ENCODE results near the gene IFT25. TPM values are rescaled to one million over a fixed set of nuclear protein-coding genes. Genes with fewer than 3 reads are reported as not detected.

Gene IFT25
- total and polyA plus RNA-seq, 2 donors (not counting 1 experiment from before 2014, with no cell fraction given): 27.6 to 37.6 TPM

DNA sequence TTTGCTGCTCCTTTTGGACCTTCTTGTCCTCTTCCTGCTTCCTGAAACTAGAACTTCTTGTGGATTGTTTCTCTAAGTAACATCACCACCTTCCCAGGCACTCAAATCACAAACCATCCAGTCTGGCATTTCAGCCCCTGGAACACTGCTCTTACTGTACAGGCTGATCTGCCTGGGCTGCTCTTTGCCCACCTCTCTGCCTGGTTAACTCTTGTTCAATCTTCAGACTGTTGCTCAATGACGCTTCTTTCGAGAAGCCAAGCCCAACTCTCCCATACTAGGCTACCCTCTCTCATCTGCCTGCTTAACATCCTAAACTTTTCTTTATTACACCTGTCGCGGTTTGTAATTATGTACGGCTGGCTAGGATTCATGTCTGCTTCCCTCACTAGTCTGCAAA, 50.9 kb downstream of the IFT25 start:
- Histone ChIP-seq H3K36me3 (ENCODE audit: control insufficient read depth, insufficient read depth, low read length) (no peaks in the 10 kb centered on the region), H4K20me1 (ENCODE audit: control insufficient read depth, extremely low read depth, insufficient read depth, low read length) (no peaks in the 10 kb centered on the region), H3K27ac (ENCODE audit: insufficient read depth, low read length) (no peak overlapping the region), H3K4me2 (ENCODE audit: extremely low read depth, insufficient read depth, low read length) (no peak overlapping the region), H3K4me3 (replicated peaks in 1 of 4; ENCODE audit: control extremely low read depth in 1 of 4, insufficient read depth in 1 of 4, low read depth in 3 of 4, low read length in 4 of 4) (no peak overlapping the region), H3K9me3 (ENCODE audit: control insufficient read depth, insufficient read depth, low read depth, low read length) (no peaks in the 10 kb centered on the region), H3K79me2 (ENCODE audit: control insufficient read depth, insufficient read depth, low read length) (no peaks in the 10 kb centered on the region), H3K4me1 (ENCODE audit: control insufficient read depth, extremely low read depth, insufficient read depth, low read length) (peaks cover 7% of the 10 kb centered on the region), H3K9ac (ENCODE audit: insufficient read depth, low read length) (no peak overlapping the region), H2AFZ (ENCODE audit: low read length) (no peak overlapping the region), H3K27me3 (ENCODE audit: control insufficient read depth, insufficient read depth, low read length) (no peaks in the 10 kb centered on the region)
- no peak for DNase-seq (ENCODE audit: low read depth in 2 of 2)
- TF ChIP-seq, protein P1, sequence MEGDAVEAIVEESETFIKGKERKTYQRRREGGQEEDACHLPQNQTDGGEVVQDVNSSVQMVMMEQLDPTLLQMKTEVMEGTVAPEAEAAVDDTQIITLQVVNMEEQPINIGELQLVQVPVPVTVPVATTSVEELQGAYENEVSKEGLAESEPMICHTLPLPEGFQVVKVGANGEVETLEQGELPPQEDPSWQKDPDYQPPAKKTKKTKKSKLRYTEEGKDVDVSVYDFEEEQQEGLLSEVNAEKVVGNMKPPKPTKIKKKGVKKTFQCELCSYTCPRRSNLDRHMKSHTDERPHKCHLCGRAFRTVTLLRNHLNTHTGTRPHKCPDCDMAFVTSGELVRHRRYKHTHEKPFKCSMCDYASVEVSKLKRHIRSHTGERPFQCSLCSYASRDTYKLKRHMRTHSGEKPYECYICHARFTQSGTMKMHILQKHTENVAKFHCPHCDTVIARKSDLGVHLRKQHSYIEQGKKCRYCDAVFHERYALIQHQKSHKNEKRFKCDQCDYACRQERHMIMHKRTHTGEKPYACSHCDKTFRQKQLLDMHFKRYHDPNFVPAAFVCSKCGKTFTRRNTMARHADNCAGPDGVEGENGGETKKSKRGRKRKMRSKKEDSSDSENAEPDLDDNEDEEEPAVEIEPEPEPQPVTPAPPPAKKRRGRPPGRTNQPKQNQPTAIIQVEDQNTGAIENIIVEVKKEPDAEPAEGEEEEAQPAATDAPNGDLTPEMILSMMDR (conservative IDR thresholded peaks at IDR 0.05 in 1 of 2, IDR thresholded peaks at IDR 0.05 in 1 of 2; ENCODE audit: low read depth in 1 of 2, low read length in 2 of 2): no peak
- TF ChIP-seq EZH2 (IDR thresholded peaks at IDR 0.05; ENCODE audit: low read length, missing control alignments): no peak

DNA sequence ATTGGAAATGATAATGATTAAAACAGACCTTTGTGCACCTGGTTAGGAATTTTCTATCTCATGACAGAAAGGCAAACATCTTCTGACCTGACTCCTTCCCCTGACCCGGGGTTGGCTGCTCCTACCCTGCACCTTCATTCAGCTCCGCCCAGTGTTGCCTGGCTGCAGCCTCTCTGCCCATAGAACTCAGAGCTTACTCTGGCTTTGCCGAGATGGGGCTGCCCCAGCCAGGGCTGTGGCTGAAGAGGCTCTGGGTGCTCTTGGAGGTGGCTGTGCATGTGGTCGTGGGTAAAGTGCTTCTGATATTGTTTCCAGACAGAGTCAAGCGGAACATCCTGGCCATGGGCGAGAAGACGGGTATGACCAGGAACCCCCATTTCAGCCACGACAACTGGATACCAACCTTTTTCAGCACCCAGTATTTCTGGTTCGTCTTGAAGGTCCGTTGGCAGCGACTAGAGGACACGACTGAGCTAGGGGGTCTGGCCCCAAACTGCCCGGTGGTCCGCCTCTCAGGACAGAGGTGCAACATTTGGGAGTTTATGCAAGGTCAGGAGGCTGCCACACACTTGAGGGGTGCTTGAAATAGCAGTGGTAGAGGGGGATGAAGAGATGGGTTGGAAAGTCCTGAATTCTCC, 51.4 kb downstream of the IFT25 start, which contains the start of gene DIO1:
Gene DIO1, plus strand, starts transcription at position 189 of the 638 bp plus-strand sequence. Its CDS starts 24 bp downstream, at position 213.
- peaks cover 5% of the 10 kb centered on the region for H3K4me1 ChIP-seq (ENCODE audit: control insufficient read depth, extremely low read depth, insufficient read depth, low read length)
- no peak within 1 kb of the TSS for H3K9ac ChIP-seq (ENCODE audit: insufficient read depth, low read length)
- no peaks in the 10 kb centered on the region for H3K36me3 ChIP-seq (ENCODE audit: control insufficient read depth, insufficient read depth, low read length)
- DNase-seq (ENCODE audit: low read depth in 2 of 2): no peak
- H3K4me3 ChIP-seq (replicated peaks in 1 of 4; ENCODE audit: control extremely low read depth in 1 of 4, insufficient read depth in 1 of 4, low read depth in 3 of 4, low read length in 4 of 4): no peak within 1 kb of the TSS
- H3K9me3 ChIP-seq (ENCODE audit: control insufficient read depth, insufficient read depth, low read depth, low read length): no peaks in the 10 kb centered on the region
- no peak for TF ChIP-seq EZH2 (IDR thresholded peaks at IDR 0.05; ENCODE audit: low read length, missing control alignments)
- TF ChIP-seq, protein P1 (conservative IDR thresholded peaks at IDR 0.05 in 1 of 2, IDR thresholded peaks at IDR 0.05 in 1 of 2; ENCODE audit: low read depth in 1 of 2, low read length in 2 of 2): no peak
- no peaks in the 10 kb centered on the region for H4K20me1 ChIP-seq (ENCODE audit: control insufficient read depth, extremely low read depth, insufficient read depth, low read length)
- H3K4me2 ChIP-seq (ENCODE audit: extremely low read depth, insufficient read depth, low read length): peak within 1 kb of the TSS; percentile 19
- no peaks in the 10 kb centered on the region for H3K27me3 ChIP-seq (ENCODE audit: control insufficient read depth, insufficient read depth, low read length)
- H3K27ac ChIP-seq (ENCODE audit: insufficient read depth, low read length): no peak within 1 kb of the TSS
- peak within 1 kb of the TSS; percentile 53 for H2AFZ ChIP-seq (ENCODE audit: low read length)
- peaks cover 2% of the 10 kb centered on the region for H3K79me2 ChIP-seq (ENCODE audit: control insufficient read depth, insufficient read depth, low read length)

DNA sequence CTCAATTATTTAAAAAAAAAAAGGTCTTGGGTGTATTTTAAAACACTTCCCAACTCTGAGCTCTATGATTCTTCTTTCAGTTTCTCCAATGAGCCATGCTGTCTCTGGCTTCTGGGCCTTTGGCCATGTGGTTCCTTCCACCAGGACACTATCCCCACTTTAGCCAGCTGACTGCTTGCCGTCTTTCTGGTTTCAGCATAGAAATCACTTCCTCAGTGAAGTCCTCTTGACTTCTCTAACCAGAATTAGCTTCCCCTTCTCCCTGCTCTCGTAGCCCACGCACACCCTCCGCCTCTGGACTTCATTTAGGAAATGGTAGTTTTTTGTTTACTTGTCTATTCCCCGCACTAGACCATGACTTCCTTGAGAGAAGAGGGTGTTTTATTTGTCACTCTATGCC, 52.6 kb downstream of the IFT25 start:
- no peak for DNase-seq (ENCODE audit: low read depth in 2 of 2)
- Histone ChIP-seq H3K27me3 (ENCODE audit: control insufficient read depth, insufficient read depth, low read length) (no peaks in the 10 kb centered on the region), H3K4me1 (ENCODE audit: control insufficient read depth, extremely low read depth, insufficient read depth, low read length) (peaks cover 7% of the 10 kb centered on the region), H3K36me3 (ENCODE audit: control insufficient read depth, insufficient read depth, low read length) (no peaks in the 10 kb centered on the region), H3K27ac (ENCODE audit: insufficient read depth, low read length) (no peak overlapping the region), H3K9me3 (ENCODE audit: control insufficient read depth, insufficient read depth, low read depth, low read length) (no peaks in the 10 kb centered on the region), H3K79me2 (ENCODE audit: control insufficient read depth, insufficient read depth, low read length) (peaks cover 2% of the 10 kb centered on the region), H2AFZ (ENCODE audit: low read length) (peak overlapping the region; percentile 53), H3K4me2 (ENCODE audit: extremely low read depth, insufficient read depth, low read length) (peak overlapping the region; percentile 19), H3K9ac (ENCODE audit: insufficient read depth, low read length) (no peak overlapping the region), H4K20me1 (ENCODE audit: control insufficient read depth, extremely low read depth, insufficient read depth, low read length) (no peaks in the 10 kb centered on the region), H3K4me3 (replicated peaks in 1 of 4; ENCODE audit: control extremely low read depth in 1 of 4, insufficient read depth in 1 of 4, low read depth in 3 of 4, low read length in 4 of 4) (no peak overlapping the region)
- TF ChIP-seq, protein P1 (conservative IDR thresholded peaks at IDR 0.05 in 1 of 2, IDR thresholded peaks at IDR 0.05 in 1 of 2; ENCODE audit: low read depth in 1 of 2, low read length in 2 of 2): no peak
- no peak for TF ChIP-seq EZH2 (IDR thresholded peaks at IDR 0.05; ENCODE audit: low read length, missing control alignments)
